IMR-90 (cell line): ENCODE results near the gene PSMA6. TPM values are rescaled to one million over a fixed set of nuclear protein-coding genes. Genes with fewer than 3 reads are reported as not detected.

Source experiments
- ATAC-seq: fragments of 200-7000 bp; cut with Tn5 transposase; 2 replicates; pipeline ENCODE4 v1.9.1; 2020; ENCODE audit warnings: low read depth, mild to moderate bottlenecking, moderate library complexity
- BruUV-seq: library from RNA; stranded (reverse); fragments of 400-500 nt; replicated peaks from 2 replicates; lab custom pipeline; 2021; lab: Mats Ljungman, UMichigan
- CTCF ChIA-PET: fragments of 300-600 bp; formaldehyde crosslinking; extraction: SDS; loops from one replicate; lab custom pipeline; 2021; ENCODE audit warnings: antibody characterized with exemption; lab: Yijun Ruan, JAX
- POLR2A ChIA-PET: fragments of 300-600 bp; sonication (Branson Sonifier 250); formaldehyde crosslinking; loops from one replicate; lab custom pipeline; 2022; ENCODE audit warnings: antibody characterized with exemption; ENCODE audit not compliant: unreplicated experiment; lab: Charles Lee
- DNase-seq: peaks from one replicate; pipeline ENCODE4 v3.0.0; 2013
- H2AFZ ChIP-seq: replicated peaks from 2 replicates; pipeline ENCODE3; 2013; ENCODE audit warnings: low read length, mild to moderate bottlenecking; ENCODE audit not compliant: poor library complexity
- H2AK5ac ChIP-seq: 2 replicates; pipeline ENCODE4 v1.6.1; 2013; ENCODE audit warnings: low read depth, low read length, inconsistent platforms
- H2AK9ac ChIP-seq: replicated peaks from 2 replicates; pipeline ENCODE3; 2013; ENCODE audit warnings: mild to moderate bottlenecking, low read depth, low read length, moderate library complexity; ENCODE audit not compliant: poor library complexity
- H2BK120ac ChIP-seq: 2 replicates; pipeline ENCODE4 v1.6.1; 2013; ENCODE audit warnings: low read depth, low read length, inconsistent platforms
- H2BK15ac ChIP-seq: 3 replicates; pipeline ENCODE4 v1.6.1; 2013; ENCODE audit warnings: low read depth, low read length, inconsistent platforms
- H2BK20ac ChIP-seq: 2 replicates; pipeline ENCODE4 v1.6.1; 2013; ENCODE audit warnings: low read depth, mild to moderate bottlenecking, inconsistent platforms, low read length, moderate library complexity
- H2BK5ac ChIP-seq: 2 replicates; pipeline ENCODE4 v1.6.1; 2013; ENCODE audit warnings: mild to moderate bottlenecking, low read depth, low read length, inconsistent platforms; ENCODE audit not compliant: poor library complexity, severe bottlenecking
- H3K14ac ChIP-seq: replicated peaks from 2 replicates; pipeline ENCODE4 v1.6.1; 2013; ENCODE audit warnings: low read depth, low read length, inconsistent platforms
- H3K18ac ChIP-seq: 2 replicates; pipeline ENCODE4 v1.6.1; 2013; ENCODE audit warnings: low read depth, low read length, control low read depth
- H3K23ac ChIP-seq: 2 replicates; pipeline ENCODE4 v1.6.1; 2013; ENCODE audit warnings: low read depth, low read length, inconsistent platforms
- H3K27ac ChIP-seq: 2 replicates; pipeline ENCODE4 v1.5.1; 2013; ENCODE audit warnings: mild to moderate bottlenecking, control low read depth, low read length; ENCODE audit not compliant: insufficient read depth
- H3K27me3 ChIP-seq: 2 replicates; pipeline ENCODE4 v1.6.1; 2013; ENCODE audit warnings: low read length; ENCODE audit not compliant: control insufficient read depth, insufficient read depth
- H3K36me3 ChIP-seq: 2 replicates; pipeline ENCODE4 v1.6.1; 2013; ENCODE audit warnings: low read length, mixed read lengths; ENCODE audit not compliant: control insufficient read depth, insufficient read depth
- H3K4ac ChIP-seq: 2 replicates; pipeline ENCODE4 v1.6.1; 2013; ENCODE audit warnings: low read depth, low read length, inconsistent platforms
- H3K4me1 ChIP-seq: 2 replicates; pipeline ENCODE4 v1.6.1; 2013; ENCODE audit warnings: low read length, mixed read lengths; ENCODE audit not compliant: control insufficient read depth, insufficient read depth
- H3K4me2 ChIP-seq: 2 replicates; pipeline ENCODE4 v1.6.1; 2013; ENCODE audit warnings: low read depth, mild to moderate bottlenecking, control low read depth, low read length, moderate library complexity
- H3K4me3 ChIP-seq: 2 replicates; pipeline ENCODE4 v1.5.1; 2013; ENCODE audit warnings: low read depth, mild to moderate bottlenecking, control low read depth, low read length, moderate library complexity; ENCODE audit not compliant: insufficient read depth
- H3K56ac ChIP-seq: 2 replicates; pipeline ENCODE4 v1.6.1; 2013; ENCODE audit warnings: low read length, inconsistent platforms; ENCODE audit not compliant: insufficient read depth; ENCODE audit errors: extremely low read depth
- H3K79me1 ChIP-seq, 2 experiments: 2 replicates each; pipeline ENCODE4 v1.6.1; 2013; ENCODE audit warnings: low read length in 2 of 2, inconsistent platforms in 1 of 2, low read depth in 1 of 2
- H3K9ac ChIP-seq: 2 replicates; pipeline ENCODE4 v1.6.1; 2013; ENCODE audit warnings: low read depth, low read length, control low read depth
- H3K9me1 ChIP-seq: 2 replicates; pipeline ENCODE4 v1.6.1; 2013; ENCODE audit warnings: low read length, inconsistent platforms; ENCODE audit not compliant: insufficient read depth
- H3K9me3 ChIP-seq: 2 replicates; pipeline ENCODE4 v1.6.1; 2013; ENCODE audit warnings: low read length; ENCODE audit not compliant: control insufficient read depth, insufficient read depth
- H4K20me1 ChIP-seq: 2 replicates; pipeline ENCODE4 v1.6.1; 2013; ENCODE audit warnings: low read length, inconsistent platforms; ENCODE audit not compliant: insufficient read depth
- H4K5ac ChIP-seq: 2 replicates; pipeline ENCODE4 v1.6.1; 2013; ENCODE audit warnings: mild to moderate bottlenecking, low read depth, low read length, control low read depth
- H4K8ac ChIP-seq, 2 experiments: 2 replicates each; pipeline ENCODE4 v1.6.1; 2013; ENCODE audit warnings: low read depth in 2 of 2, low read length in 2 of 2, control low read depth in 1 of 2, inconsistent platforms in 1 of 2
- H4K91ac ChIP-seq: 2 replicates; pipeline ENCODE4 v1.6.1; 2013; ENCODE audit warnings: low read depth, low read length, inconsistent platforms; ENCODE audit not compliant: insufficient read depth
- CHD1 ChIP-seq: IDR thresholded peaks from 2 replicates; pipeline ENCODE4 v1.6.1; 2012; ENCODE audit warnings: low read depth, low read length, improper control_type of control experiment
- MAZ ChIP-seq: IDR thresholded peaks from 2 replicates; pipeline ENCODE4 v1.6.1; 2012; ENCODE audit warnings: low read depth, mild to moderate bottlenecking, low read length, improper control_type of control experiment, moderate library complexity, borderline replicate concordance
- NFE2L2 ChIP-seq: fragments of 150-350 bp; IDR thresholded peaks from 2 replicates; pipeline ENCODE4 v1.6.1; 2016; ENCODE audit warnings: low read depth, mild to moderate bottlenecking, low read length
- RFX5 ChIP-seq: IDR thresholded peaks from 2 replicates; pipeline ENCODE4 v1.8.0; 2012; ENCODE audit warnings: low read depth, mild to moderate bottlenecking, low read length, moderate library complexity
- USF2 ChIP-seq: fragments of 150-350 bp; IDR thresholded peaks from 2 replicates; pipeline ENCODE4 v1.6.1; 2017; ENCODE audit warnings: mild to moderate bottlenecking, antibody characterized with exemption, low read length, low read depth
- WGBS, 2 experiments: methylation state at CpG; one replicate each; pipeline versions ENCODE4 v1.1.5 to v1.1.7; 2013; ENCODE audit warnings: missing lambda C conversion rate in 2 of 2; ENCODE audit not compliant: insufficient read length in 1 of 2; ENCODE audit errors: extremely low coverage in 2 of 2; 5-methylcytosine and 5-hydroxymethylcytosine counted together
- dilution Hi-C: fragments of 300-500 bp; cut with HindIII; formaldehyde crosslinking; loops from one replicate; pipeline ENCODE4 v1.14.3; 2018; ENCODE audit warnings: low sequenced_read_pairs; ENCODE audit not compliant: unreplicated experiment
- in situ Hi-C: fragments of 300-500 bp; cut with MboI; formaldehyde crosslinking; loops from 3 replicates; pipeline ENCODE4 v1.14.3; 2019; ENCODE audit warnings: low sequenced_read_pairs, inconsistent platforms, mixed read lengths
- intact Hi-C: fragments of 100-400 bp; cut with micrococcal nuclease; formaldehyde crosslinking; loops from 2 replicates; pipeline ENCODE4 v1.10.0; 2022
- polyA plus RNA-seq, 3 experiments: library from polyadenylated mRNA; depleted of rRNA; stranded (reverse); fragments of >200 nt; gene quantifications; 2 replicates each; pipeline ENCODE4 v1.2.3, GENCODE V29; 2012; ENCODE audit warnings: low replicate concordance in 1 of 3
- total RNA-seq: library from RNA; depleted of rRNA; stranded (reverse); fragments of >200 nt; gene quantifications from 2 replicates; pipeline ENCODE4 v1.2.3, GENCODE V29; 2012

The PSMA6 gene
- total and polyA plus RNA-seq, 2 of the 4 experiments (the other 2 are of a cell fraction), result 184 to 530 TPM

- no peak overlapping the region for H2BK15ac ChIP-seq
- H4K8ac ChIP-seq, result no peak overlapping the region
- dilution Hi-C loops (no loop called here), intact Hi-C loops (no loop called here), in situ Hi-C loops (loop anchor here (10.0 kb wide), 1 partner anchor 105 kb away; the partner anchor contains the start of gene NFKBIA)
- H3K56ac ChIP-seq, result no peak overlapping the region
- no peak overlapping the region for H3K4me3 ChIP-seq
- no peak overlapping the region for H3K27ac ChIP-seq
- 38% methylated on average over 1 of the region's 1 CpG; no CpG with 5 or more reads in 1 of the 2 experiments for WGBS, 2 experiments
- no peak for DNase-seq
- no peak overlapping the region for H2BK5ac ChIP-seq
- CTCF ChIA-PET, result no interaction called here
- no peak overlapping the region for H2AK9ac ChIP-seq
- no TSS peak for BruUV-seq
- no peak overlapping the region for H2AFZ ChIP-seq
- H3K9me1 ChIP-seq, result peaks cover 9% of the 10 kb centered on the region
- peaks cover 48% of the 10 kb centered on the region for H4K20me1 ChIP-seq
- no peak overlapping the region for H3K14ac ChIP-seq
- no peak overlapping the region for H3K4ac ChIP-seq
- ATAC-seq, result no peak
- POLR2A ChIA-PET, result no interaction called here
- no peak overlapping the region; the same call in 1 of the 2 replicates for H3K4me2 ChIP-seq
- no peak overlapping the region for H2BK20ac ChIP-seq
- H4K91ac ChIP-seq, result no peak overlapping the region
- peaks cover 7% of the 10 kb centered on the region for H3K4me1 ChIP-seq
- H3K18ac ChIP-seq, result no peak overlapping the region
- H3K36me3 ChIP-seq, result peaks cover 2% of the 10 kb centered on the region
- H3K23ac ChIP-seq, result no peak overlapping the region
- no peak overlapping the region for H2BK120ac ChIP-seq
- no peaks in the 10 kb centered on the region for H3K27me3 ChIP-seq
- H4K5ac ChIP-seq, result no peak overlapping the region
- H2AK5ac ChIP-seq, result no peak overlapping the region
- H3K79me1 ChIP-seq, result peaks cover 5 to 41% of the 10 kb centered on the region in 2 experiments; a peak in 3 of 4 replicates
- H3K9me3 ChIP-seq, result no peaks in the 10 kb centered on the region
- no peak overlapping the region for H3K9ac ChIP-seq
- TF ChIP-seq USF2 (no peak), NFE2L2 (no peak), RFX5 (no peak), CHD1 (no peak), MAZ (no peak)
Observed at GRCh38 chr14:35299708-35300107, 7.5 kb downstream of the PSMA6 start.
